Measurements from ENCODE around the gene GEMIN5.

GEMIN5 gene

DNA sequence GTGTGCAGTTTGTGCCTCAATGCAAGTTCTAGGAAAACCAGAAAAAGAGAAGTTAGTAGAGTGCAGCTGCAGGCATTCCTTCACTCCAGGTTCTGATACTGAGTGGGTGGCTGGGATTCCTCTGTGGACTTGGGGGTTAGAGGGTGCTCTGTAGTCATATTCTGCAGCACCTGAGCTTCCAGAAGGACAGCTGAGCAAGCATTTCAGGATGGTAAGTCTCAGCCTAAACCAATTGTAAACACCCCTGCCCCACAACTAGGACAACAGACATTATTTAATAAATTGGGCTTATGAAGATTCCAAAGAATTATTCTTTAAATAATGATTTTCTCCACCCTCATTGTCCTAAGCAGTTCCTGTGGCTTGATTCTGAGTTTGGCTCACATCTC lies 96.7 kb downstream of the GEMIN5 start:
- no peak for DNase-seq

DNA sequence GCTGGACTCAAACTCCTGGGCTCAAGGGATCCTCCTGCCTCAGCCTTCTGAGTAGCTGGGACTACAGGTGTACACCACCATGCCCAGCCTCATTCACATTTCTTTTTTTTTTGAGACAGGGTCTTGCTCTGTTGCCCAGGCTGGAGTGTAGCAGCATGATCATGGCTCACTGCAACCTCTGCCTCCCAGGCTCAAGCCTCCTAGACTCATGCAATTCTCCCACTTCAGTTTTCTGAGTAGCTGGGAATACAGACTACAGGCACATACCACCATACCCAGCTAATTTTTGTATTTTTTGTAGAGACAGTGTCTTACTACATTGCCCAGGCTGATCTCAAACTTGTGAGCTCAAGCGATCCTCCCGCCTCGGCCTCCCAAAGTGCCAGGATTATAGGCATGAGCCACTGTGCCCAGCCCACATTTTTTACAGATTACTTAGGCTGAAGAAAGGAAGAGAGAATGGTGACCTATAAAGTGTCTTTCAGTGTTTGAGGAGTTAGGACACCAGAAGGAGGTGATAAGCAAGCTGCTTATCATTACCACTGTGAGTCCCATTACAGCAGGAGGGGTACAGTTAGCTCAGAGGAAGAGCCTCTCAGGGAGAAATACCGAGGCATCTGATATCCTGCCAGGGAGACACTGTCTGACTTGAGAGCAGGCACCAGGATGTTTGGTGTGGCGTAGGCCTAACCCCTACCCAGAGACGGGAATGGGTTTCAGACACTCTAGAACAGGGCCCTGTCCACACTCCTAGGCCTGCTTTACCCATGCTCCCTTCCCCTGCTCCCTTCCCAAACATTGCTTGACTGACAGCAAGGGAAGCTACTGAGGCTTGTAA lies 97.4 kb downstream of the GEMIN5 start:
- no peak for DNase-seq

Data from NCI-H1417 treated with DMSO at 0.1 percent for 48 hours (cell line).